Hematopoietic multipotent progenitor cell treated with erythropoietin and hydrocortisone succinate and interleukin-3 and kit ligand, for 8 days (in vitro differentiated cells): Measurements from ENCODE around the gene ANO10.

Experiments
- DNase-seq: peaks from one replicate; pipeline ENCODE4 v3.0.0-alpha.2; 2015

Gene ANO10

GRCh38 chr3:43409506-43409905 lies 212.3 kb downstream of the ANO10 start:
- DNase-seq: no peak

GRCh38 chr3:43406643-43407023 lies 215.2 kb downstream of the ANO10 start:
- DNase-seq: no peak

- DNase-seq: peak; percentile 30
Measured at GRCh38 chr3:43405888-43406642, 215.7 kb downstream of the ANO10 start.

GRCh38 chr3:43400781-43401730 lies 220.8 kb downstream of the ANO10 start:
- DNase-seq: no peak

GRCh38 chr3:43400167-43400566 lies 221.6 kb downstream of the ANO10 start:
- no peak for DNase-seq

- DNase-seq: no peak
Measured at GRCh38 chr3:43399034-43399433, 222.8 kb downstream of the ANO10 start.

GRCh38 chr3:43394041-43394554 lies 227.7 kb downstream of the ANO10 start:
- DNase-seq: no peak

- no peak for DNase-seq
Measured at GRCh38 chr3:43391621-43392020, 230.2 kb downstream of the ANO10 start.

GRCh38 chr3:43390255-43390588 lies 231.6 kb downstream of the ANO10 start:
- no peak for DNase-seq

- peak; percentile 75 for DNase-seq
Measured at GRCh38 chr3:43389388-43390254, 232.2 kb downstream of the ANO10 start.

GRCh38 chr3:43388915-43389314 lies 232.9 kb downstream of the ANO10 start:
- DNase-seq: peak; percentile 12

GRCh38 chr3:43388175-43388574 lies 233.6 kb downstream of the ANO10 start:
- DNase-seq: no peak

- no peak for DNase-seq
Measured at GRCh38 chr3:43379343-43379742, 242.5 kb downstream of the ANO10 start.

GRCh38 chr3:43378066-43378935 lies 243.5 kb downstream of the ANO10 start:
- DNase-seq: peak; percentile 46

- no peak for DNase-seq
Measured at GRCh38 chr3:43373560-43373928, 248.3 kb downstream of the ANO10 start.

- no peak for DNase-seq
Measured at GRCh38 chr3:43372809-43373559, 248.8 kb downstream of the ANO10 start.

GRCh38 chr3:43372007-43372740 lies 249.6 kb downstream of the ANO10 start:
- DNase-seq: no peak

- no peak for DNase-seq
Measured at GRCh38 chr3:43371494-43371893, 250.3 kb downstream of the ANO10 start.

GRCh38 chr3:43370293-43370980 lies 251.4 kb downstream of the ANO10 start:
- no peak for DNase-seq
